AML-193 (cell line): Measurements from ENCODE around the gene WDFY2.

Experiments
- DNase-seq, 2 experiments: peaks; one replicate each; lab custom pipeline; 2025; lab: John Stamatoyannopoulos, UW

Gene WDFY2

DNA sequence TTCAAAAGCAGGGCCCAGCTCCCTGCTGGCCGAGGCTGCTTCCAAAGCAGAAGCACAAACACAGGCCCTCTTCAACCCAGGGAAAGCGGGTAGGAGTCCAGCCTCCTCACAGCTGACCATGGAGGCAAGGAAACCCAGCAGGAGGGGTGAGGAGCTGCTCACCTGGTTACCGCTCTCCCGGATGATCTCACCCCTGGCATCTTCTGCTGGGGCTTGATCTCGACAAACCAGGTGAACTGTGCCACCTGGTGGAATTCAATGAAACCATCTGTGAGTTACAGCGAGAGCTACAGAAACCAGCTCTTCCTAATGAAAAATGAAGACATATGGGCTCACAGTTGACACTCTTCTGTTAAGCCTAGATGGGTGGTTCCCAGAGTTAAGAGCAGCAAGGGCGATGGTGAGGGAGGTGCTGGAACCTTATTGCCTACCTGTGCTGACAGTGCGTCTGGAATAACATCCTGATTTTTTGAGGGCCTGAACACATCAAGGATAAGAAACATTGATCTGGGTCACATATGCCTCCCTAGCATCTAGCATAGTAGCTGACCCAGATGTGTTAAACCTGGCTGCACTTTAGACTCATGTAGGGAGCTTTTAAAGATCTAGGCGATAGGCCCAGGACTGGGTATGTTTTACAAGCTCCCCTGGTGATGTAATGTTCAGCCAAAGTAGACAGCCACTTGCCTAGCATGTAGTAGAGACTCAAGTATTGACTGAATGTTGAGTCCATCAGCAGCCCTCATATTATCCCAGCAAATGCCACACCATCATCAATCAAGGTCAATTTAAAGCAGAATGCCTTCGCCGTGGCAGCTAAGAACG, 213.6 kb downstream of the WDFY2 start:
- peak; percentile 52 to 66 for DNase-seq

GRCh38 chr13:51799261-51799660, 215.0 kb downstream of the WDFY2 start:
- DNase-seq = no peak

- DNase-seq = no peak
These were observed 216.2 kb downstream of the WDFY2 start for GRCh38 chr13:51800486-51800885.

- no peak for DNase-seq
These were observed 217.4 kb downstream of the WDFY2 start for GRCh38 chr13:51801631-51802099.

DNA sequence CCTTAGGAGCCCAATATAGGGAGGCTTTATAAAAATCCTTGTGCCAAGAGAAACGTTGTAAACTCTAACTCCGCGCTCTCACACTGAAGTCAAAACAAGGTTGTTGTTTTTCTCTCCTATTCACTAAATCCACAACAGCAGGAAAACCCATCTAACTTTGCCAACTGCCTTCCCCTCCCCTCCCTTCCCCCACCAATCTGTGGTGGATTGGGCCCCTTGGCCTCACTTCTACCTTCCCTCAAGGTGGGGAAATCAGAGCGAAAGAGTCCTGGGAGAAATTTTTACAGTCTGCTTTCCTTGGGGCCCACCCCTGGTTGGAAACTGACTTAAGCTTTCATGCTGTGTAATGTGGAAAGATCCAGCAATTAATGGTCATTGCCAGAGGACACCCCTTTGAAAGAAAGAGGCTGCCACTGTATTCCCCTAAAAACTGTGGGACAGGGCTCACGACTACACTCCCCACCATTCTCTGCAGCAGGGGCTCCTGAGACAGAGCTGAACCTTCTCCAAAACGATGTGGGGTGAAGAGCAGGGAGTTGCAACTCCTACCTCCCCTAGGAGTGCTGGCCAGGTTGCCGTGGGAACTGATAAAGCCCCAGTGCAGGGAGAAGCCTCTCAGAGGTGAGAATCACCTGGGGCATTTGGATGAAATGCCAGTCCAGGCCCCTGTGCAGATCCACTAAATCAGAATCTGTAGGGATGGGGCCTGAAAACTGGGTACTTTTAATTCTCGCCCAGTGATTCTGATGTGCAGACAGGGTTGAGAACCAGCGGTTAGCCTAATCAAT, 218.6 kb downstream of the WDFY2 start:
- no peak for DNase-seq

GRCh38 chr13:51803422-51804294, 219.4 kb downstream of the WDFY2 start, which contains the start of gene DHRS12:
Gene DHRS12 (minus strand): TSS chr13:51804163. CDS start chr13:51799659, 4,504 bp downstream.
- peak; percentile 83 to 86 for DNase-seq

DNA sequence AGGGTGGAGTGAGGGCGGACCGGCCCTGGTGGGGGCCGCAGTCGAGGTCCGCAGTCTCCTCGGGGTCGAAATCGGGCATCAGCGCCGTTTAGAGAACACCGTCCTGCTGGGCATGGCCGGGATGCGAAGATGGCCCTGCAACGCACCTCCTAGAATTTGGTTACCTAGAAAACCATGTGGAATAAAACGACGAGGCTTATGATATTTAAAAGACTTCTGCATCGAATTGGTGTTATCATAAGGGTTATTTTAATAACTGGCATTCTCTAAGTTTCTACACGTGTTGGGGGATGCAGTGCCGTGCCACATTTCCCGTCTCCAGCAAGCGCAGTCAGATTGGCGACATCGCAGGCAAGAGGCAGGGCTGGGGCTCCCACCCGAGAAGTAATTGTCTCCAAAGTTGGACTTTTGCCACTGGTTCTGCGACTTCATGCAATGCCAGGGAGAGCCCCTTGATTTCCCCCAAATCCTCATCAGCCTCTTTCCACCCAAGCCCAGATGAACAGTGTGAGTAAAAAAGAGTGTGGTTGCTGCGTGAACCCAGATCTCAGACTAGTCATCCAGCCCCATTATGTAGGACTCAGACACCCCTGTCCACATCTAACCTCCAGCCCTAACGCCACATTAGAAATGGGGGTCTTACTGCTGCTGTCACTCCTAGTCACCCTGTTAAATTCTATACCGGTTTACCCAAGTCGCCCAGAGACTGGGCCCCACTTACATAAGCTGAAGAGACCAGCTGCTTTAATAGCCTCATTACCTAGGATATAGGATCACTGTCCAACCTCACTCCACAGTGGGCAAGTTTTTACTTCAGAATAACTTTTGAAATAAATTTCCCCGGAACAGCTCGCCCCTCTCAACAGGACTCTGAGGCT, 220.3 kb downstream of the WDFY2 start:
- peak in 1 of 2 experiments; percentile 56 for DNase-seq

DNA sequence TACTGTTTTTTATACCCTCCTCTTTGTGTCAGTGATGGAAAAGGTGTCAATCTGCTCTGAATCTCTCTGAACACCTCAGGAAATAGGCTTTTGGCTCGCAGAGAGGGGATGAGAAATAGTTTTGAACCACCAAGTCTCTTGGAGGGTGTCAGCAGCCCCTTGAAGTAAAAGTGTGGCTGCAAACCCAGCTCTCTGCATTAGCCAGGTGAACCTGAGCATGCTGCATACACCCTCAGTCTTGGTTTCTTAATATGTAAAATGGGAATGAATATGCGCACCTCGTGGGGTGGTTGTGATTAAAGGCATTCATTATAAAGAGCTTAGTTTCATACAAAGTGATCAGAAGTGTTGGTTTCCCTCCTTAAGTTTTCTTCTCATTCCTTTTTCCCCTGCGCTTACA, 221.1 kb downstream of the WDFY2 start:
- no peak for DNase-seq

DNA sequence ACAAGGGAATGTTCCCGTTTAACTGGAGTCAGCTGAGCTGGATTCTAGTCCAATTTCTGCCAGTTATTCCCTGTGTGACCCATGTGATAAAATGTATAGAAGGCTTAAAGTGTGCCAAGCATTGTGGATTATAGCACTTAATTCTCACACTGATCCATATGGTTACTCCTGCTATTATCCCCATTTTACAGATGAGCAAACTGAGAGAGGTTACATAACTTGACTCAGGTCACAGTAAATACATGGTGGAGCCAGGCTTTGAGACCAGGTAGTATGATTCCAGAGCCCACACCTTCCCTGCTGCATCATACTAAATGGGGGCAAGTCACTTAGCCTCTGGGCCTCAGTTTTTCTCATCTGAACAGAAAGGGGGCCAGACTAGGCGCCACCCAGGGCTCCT, 221.7 kb downstream of the WDFY2 start:
- DNase-seq = no peak

DNA sequence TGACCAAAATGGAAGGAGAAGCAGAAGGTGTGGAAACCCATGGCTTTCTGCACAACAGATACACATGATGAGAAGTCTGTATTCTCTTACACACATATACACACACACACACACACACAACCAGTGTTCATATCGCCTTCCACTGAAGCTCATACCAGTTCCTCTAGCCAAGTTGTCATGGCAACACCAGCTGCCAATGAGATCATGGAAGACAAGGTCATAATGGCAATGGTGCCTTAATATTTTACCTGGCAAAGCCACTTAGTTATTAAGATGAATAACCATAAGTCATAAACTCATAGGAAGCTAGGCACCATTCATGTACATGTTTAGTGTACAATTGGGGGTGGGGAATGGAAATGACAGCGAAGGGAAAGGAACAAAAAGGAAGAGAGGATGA, 222.3 kb downstream of the WDFY2 start:
- no peak for DNase-seq

GRCh38 chr13:51807041-51807440, 222.8 kb downstream of the WDFY2 start:
- DNase-seq = no peak

- no peak for DNase-seq
These were observed 224.5 kb downstream of the WDFY2 start for GRCh38 chr13:51808811-51809210.

GRCh38 chr13:51811046-51811445, 226.8 kb downstream of the WDFY2 start:
- DNase-seq = no peak

GRCh38 chr13:51811920-51812451, 227.7 kb downstream of the WDFY2 start:
- DNase-seq = no peak

DNA sequence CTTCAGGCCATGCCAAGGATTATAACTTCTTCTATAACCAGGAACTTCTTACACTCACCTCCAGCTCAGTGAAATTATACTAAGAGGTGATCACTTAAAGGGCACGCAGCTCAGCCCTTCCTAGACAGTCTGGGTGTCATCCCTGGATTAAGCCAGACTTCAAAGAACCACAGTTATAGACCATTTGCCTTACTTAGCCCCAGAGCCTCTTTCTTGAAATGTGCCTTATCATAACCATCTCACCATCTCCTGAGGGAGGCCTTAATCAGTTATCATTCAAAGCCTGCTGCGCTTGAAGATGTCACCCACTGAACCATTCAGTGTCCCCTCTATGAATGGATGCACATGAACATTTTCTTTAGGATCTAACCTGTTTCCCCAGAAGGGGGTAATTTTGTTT, 229.8 kb downstream of the WDFY2 start:
- DNase-seq = no peak

- DNase-seq = peak; percentile 82
These were observed 230.8 kb downstream of the WDFY2 start for GRCh38 chr13:51814825-51815650.

DNA sequence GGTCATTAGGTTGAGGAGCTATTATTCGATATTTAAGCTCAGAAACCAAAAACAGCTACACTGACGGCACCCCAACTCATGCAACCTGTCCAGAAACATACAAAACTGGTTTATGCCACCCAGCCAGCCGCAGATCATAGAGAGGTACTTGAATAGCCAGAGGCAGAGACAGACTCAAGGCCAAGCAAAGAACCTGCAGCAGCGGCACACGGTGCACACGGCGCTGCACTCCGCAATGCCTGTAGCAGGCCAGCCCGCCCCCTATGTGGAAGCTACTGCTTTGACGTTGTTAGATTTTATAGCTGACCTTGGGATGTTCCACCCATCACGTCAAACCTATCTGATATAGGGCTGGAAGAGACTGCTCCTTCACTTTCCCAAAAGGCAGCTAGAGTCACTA, 231.6 kb downstream of the WDFY2 start:
- DNase-seq = no peak

DNA sequence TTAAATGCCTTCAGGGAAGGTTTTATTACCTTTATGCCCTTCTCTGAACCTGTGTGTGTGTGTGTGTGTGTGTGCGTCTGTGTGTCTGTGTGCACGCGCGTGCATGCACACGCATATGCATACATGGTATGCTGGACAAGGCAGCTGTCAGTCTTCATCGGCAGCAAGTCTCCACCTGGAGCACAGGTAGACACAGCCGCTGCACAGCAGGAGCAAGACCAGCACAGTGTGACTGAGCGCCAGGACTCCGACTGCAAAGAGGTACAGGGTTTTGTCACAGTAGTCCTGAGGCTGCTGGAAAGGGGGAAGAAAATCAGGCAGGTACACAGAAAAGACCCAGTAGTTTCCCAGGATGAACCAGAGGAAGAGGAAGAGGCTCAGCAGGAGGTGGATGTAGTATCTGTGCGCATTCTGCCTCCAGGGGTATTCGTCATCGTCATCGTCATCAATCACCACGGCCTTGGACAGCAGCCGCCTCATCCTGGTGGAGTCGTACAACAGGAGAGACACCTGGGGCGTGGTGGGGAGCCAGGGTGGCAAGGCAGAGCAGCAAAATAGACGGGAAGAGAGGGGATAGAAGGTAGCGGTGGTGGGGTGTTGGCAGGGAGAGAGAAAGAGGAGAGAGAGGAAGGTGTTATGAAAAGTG, 232.5 kb downstream of the WDFY2 start:
- no peak for DNase-seq
